ENCODE data around the gene REX1BD. TPM values are rescaled to one million over a fixed set of nuclear protein-coding genes. Genes with fewer than 3 reads are reported as not detected.
A peak's percentile ranks its signal among the peaks of the same experiment; 100 is the strongest.

REX1BD gene
- total RNA-seq, 1 experiment from 2014 or later, result 72.3 TPM

GRCh38 chr19:18635831-18636182 is 47.2 kb downstream of the REX1BD start:
- H3K36me3 Mint-ChIP-seq (ENCODE audit: insufficient read depth in 1 of 3, low read depth in 3 of 3), result peaks cover 0 to 3% (median 0%) of the 10 kb centered on the region in 3 experiments; a peak in 1 of 7 replicates
- Histone ChIP-seq H4K8ac (replicated peaks; ENCODE audit: insufficient read length, low read depth, low read length) (no peak overlapping the region), H3T11ph (ENCODE audit: low read length) (no peak overlapping the region), H2BK12ac (ENCODE audit: insufficient read length, low read depth, low read length) (no peak overlapping the region), H4K5ac (ENCODE audit: insufficient read length, low read depth, low read length) (no peak overlapping the region), H3K9ac (ENCODE audit: extremely low read depth, insufficient read length, low read length) (no peak overlapping the region), H4K91ac (ENCODE audit: insufficient read length, low read depth, low read length) (no peak overlapping the region), H2BK20ac (ENCODE audit: low read depth, low read length, poor library complexity, severe bottlenecking) (no peak overlapping the region), H3K27ac (ENCODE audit: insufficient read length, low read depth, low read length) (no peak overlapping the region), H2BK15ac (ENCODE audit: low read depth, low read length) (no peak overlapping the region), H4K20me1 (ENCODE audit: control insufficient read depth, insufficient read depth, insufficient read length) (no peaks in the 10 kb centered on the region), H3K9me3 (ENCODE audit: control insufficient read depth, low read depth, low read length) (no peaks in the 10 kb centered on the region), H2AFZ (ENCODE audit: low read length) (no peak overlapping the region), H3K4me1 (ENCODE audit: insufficient read depth, low read length) (peaks cover 3% of the 10 kb centered on the region; the same call in 1 of the 2 replicates), H3K14ac (ENCODE audit: insufficient read depth, low read length) (no peak overlapping the region), H2AK5ac (ENCODE audit: insufficient read length, low read length) (no peak overlapping the region), H2BK120ac (ENCODE audit: low read depth, low read length, poor library complexity, severe bottlenecking) (no peak overlapping the region), H3K4me2 (ENCODE audit: insufficient read depth, insufficient read length, low read length) (peak overlapping the region; percentile 45), H3K79me1 (ENCODE audit: insufficient read depth, low read depth, low read length, poor library complexity, severe bottlenecking) (peaks cover 3% of the 10 kb centered on the region), H2BK5ac (ENCODE audit: insufficient read length, low read length) (no peak overlapping the region), H3K79me2 (ENCODE audit: insufficient read depth, low read length) (no peaks in the 10 kb centered on the region; the same call in 1 of the 2 replicates), H3K56ac (ENCODE audit: insufficient read length, low read depth, low read length) (no peak overlapping the region), H3K23me2 (ENCODE audit: insufficient read length, low read depth, low read length, poor library complexity, severe bottlenecking) (peaks cover 9% of the 10 kb centered on the region), H3K23ac (ENCODE audit: insufficient read length, low read depth, low read length) (no peak overlapping the region), H3K18ac (ENCODE audit: insufficient read length, low read depth, low read length) (no peak overlapping the region), H3K27me3 (ENCODE audit: insufficient read depth, low read length) (no peaks in the 10 kb centered on the region), H3K4ac (ENCODE audit: low read depth, low read length) (no peak overlapping the region)
- no peaks in the 10 kb centered on the region for H3K9me3 Mint-ChIP-seq
- H3K4me1 Mint-ChIP-seq, result peaks cover 9 to 18% of the 10 kb centered on the region in 2 experiments
- TF ChIP-seq CTCF (conservative IDR thresholded peaks at IDR 0.05), result no peak
- peak overlapping the region; percentile 78 to 86; a peak in 4 of 5 replicates for H3K4me3 Mint-ChIP-seq
- no CpG with 5 or more reads among the region's 6 CpGs for WGBS (ENCODE audit: extremely low coverage, insufficient read length, low lambda C conversion rate)
- no peak overlapping the region; a peak in 1 of 7 replicates for H3K27ac Mint-ChIP-seq
- no peak for DNase-seq
- peaks cover 31% of the 10 kb centered on the region for H3K27me3 Mint-ChIP-seq (ENCODE audit: low read depth)

All from H9 (cell line).